GM04504 (cell line): ENCODE data around the gene MORF4L1.
"Not testable (repeated sequence)": the region's sequence is repeated elsewhere in the genome, so short reads cannot be mapped to it uniquely, and the experiment has no call there.

ENCODE experiments used
- DNase-seq: peaks from one replicate; pipeline ENCODE4 v3.0.0-alpha.2; 2012; ENCODE audit warnings: low read depth

Gene MORF4L1

DNA sequence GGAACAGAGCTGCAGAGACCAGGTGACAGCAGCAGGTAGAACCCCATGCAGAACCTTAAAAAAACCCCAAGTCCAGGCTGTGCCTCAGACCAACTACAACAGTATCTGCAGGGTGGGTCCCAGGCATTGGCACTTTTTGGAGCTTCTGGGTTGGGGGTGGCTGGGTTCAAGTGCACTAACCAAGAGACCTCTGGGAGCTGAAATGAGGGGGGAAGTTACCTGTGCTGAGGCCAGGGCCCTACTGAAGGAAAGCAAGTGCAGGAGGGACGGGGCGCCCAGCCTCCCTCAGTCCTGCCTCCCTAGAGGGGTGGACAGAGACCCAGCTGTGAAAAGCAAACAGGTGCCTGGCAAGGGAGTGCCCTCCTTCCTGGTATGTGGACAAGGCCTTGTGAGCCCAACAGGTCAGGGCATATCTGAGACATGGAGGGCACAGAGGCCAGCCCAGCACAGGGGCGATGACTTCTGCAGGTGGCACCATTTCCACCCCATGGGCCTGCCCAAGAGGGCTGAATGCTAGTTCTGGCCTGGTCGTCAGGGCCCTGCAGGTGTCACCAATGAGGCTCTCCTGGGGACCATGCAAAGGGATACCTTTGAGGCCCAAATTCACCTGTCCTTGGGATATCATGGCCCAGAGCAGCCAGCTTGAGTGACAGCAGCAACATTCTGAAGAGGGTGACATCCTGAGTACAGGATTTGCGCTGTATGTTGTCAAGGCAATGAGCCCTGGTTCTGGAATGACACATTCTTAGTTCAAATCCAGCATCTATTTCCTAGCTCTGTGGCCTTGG lies 53.5 kb downstream of the MORF4L1 start:
- DNase-seq, result no peak

DNA sequence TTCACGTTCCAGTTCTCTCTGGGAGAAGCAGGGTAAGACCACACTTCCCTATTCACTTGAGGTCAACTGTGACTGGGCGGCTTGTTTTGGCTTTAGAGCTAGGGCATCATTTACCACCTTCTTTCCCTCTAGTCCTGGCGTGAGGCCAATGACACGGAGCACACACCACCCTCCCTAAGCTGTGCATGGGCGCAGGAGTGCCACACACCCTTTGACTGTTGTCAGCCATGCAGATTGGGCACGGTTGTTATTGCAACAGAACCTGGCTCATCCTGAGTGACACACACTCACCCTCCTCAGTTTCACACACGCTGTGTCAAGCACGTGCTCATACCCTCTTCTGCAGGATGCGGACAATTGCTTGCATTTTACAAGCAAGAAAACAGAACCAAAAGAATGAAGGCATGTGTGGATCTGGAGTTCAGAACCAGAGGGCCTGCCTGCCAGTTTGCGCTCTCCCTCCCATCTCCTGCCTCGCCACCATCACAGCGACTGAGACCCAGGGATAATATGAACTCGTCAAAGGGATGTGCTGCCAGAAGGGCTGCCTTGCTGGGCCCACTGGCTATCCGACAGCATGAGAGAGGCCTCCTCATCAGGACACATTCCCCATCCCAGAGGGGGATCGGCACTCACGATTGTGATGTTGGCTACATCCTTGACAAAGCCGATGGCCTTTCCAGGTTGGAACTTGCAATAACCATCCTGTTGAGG lies 54.5 kb downstream of the MORF4L1 start:
- no peak for DNase-seq

DNA sequence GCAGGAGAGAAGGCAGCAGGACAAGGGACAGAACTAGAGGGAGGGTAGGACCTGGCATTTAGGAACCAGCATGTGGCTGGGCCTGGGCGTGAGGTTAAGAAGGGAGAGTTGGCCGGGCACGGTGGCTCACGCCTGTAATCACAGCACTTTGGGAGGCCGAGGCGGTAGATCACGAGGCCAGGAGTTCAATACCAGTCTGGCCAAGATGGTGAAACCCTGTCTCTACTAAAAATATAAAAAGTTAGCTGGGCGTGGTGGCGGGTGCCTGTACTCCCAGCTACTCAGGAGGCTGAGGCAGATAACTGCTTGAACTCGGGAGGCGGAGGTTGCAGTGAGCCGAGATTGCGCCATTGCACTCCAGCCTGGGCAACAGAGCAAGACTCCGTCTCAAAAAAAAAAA lies 55.5 kb downstream of the MORF4L1 start:
- DNase-seq, result not testable (repeated sequence)

DNA sequence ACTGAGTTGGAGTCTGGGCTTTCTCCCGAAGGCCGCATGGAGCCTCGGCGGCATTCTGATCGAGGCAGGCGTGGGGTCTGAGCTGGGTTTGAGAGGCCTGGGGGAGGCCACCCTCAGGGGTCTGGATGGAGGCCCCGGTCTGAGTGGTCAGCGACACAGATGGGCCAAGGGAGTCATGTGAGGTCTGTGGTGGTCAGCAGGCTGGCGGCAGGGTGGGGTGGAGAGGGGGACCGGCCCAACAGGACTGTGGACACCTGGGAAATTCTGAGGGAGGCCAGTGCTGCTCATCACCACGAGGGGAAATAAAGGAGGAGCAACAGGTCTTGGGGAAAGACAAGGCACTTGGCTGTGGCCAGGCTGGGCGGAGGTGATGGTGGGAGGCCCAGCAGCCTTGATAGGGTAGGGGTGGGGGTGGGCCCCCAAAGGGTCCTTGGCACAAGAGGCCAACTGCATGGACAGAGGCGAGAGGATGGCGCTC lies 56.0 kb downstream of the MORF4L1 start:
- DNase-seq, result no peak

DNA sequence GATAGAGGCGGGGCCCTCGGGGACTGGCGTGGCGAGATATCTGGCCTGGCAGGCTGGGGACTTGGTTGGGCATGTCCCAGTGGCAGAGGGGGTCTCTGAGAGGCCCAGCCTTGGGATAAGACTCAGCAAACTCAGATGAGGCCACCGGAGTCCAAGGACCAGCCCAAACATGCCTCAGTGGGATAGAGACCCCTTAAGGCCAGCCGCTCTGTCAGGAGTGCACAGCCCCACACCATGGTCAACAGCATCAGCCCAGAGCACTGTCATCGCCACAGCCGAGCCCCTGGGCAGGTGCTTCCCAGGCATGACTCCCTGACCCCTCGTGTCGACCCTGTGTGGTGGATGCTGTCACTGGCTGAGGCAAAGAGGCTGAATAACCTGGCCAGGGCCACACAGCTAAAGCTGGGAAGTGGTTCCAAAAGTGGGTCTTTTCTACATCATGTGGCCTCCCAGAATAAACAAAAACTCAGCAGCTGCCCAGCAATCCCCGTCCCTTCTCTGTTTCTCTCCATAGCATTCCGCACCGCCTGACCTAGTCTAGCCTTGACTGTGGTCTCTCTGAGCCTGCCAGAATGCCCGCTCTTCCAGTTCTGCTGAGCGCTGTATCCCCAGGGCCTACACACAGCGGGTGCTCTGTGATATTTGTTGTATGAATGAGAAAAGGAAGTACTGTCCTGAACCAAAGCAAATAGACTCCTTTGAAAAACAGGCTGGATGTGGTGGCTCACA lies 57.0 kb downstream of the MORF4L1 start:
- DNase-seq, result no peak

DNA sequence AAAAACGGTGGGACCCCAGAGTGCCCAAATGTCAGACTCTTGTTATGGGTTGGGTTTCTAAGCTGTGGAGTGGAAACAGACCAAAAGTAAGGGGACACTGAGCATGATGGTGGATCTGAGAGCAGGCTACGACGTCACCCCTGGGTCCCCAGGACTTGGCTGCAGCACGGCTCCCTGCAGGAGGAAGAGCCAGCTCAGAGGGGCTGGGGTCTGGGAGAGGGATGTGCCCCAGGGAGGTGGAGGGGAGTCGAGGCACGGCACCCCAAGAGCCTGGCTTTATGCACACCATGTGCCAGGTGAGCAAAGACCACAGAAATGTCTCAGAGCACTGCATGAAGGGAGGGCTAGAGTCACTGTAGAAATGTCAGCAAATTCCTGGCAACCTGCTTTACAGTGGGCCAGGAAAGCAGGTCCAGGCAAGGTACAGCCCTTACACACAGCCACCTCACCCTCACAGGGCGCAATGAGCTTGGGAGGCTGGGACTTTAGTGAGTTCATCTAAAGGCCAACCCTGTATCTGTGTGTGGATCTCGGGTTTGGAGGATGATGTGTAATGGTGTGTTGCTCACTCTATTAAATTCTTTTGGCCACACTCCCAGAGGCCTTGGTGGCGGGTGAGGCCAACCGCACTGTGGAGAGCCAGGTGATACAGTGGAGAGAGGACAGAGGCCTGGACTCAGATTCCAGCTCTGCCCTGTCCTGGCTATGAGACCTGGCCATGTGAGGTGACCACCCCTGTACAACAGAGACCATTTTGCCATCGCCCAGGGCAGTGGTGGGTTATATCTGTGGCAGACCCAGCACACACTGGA lies 58.1 kb downstream of the MORF4L1 start:
- peak; percentile 94 for DNase-seq

DNA sequence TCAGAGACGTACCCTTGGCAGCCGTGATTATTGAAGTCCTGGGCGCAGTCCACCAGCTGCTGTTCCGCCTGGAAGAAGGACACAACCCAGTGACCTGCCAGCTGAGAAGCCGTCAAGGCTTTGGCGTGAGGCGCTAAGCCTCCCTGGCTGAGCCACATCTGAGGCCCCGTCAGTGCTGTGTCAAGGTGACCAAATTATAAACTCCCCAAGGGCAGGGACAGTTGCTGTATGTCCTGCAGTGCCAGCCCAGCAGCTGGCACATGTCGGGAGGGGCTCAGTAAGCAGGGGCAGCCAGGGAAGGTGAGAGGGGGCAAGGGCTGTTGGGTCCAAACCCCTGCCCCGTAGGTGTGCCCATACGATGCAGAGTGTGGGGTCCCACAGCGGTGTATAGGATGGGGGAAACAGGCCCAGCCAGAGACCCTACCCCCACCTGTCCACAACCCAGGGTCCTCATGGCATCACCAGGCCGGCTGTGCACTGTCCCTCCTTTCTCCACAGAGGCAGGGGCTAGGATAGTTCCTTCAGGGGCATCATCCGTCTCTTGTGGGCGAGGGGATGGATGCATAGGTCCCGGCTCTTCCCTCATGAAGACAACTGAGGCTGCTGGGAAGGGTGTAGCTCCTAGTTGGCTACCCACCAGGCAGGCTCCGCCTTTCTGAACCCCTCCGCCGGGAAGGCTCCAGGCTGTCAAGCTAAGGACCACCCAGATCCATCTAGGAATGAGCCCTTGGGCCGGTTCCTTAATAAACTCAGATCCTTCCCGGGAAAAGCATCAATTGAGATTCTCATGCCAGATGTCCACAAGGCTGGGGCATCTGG lies 59.0 kb downstream of the MORF4L1 start:
- no peak for DNase-seq

DNA sequence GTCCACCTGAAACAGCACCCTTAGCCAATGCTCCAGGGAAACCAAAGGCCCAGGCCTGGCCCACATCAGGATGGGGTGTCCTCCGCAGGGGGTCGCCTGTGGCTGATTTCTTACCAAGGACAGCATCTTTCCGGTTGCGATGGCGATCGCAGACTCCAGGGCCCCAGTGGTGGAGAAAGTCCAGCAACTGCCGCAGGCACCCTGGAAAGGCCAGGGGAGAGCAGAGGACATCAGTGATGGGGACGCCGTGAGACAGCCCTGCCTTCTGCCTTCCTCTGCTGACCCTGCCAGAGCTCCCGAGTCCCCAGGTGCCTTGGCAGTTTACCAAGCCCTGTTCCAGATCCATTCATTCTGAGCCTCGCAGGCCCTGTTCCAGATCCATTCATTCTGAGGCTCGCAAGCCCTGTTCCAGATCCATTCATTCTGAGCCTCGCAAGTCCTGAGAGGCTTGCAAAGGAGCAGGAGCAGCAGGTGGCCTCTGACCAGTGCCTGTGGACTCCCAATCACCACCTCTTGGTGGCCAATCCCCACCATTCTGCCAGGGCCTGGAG lies 59.6 kb downstream of the MORF4L1 start:
- no peak for DNase-seq

DNA sequence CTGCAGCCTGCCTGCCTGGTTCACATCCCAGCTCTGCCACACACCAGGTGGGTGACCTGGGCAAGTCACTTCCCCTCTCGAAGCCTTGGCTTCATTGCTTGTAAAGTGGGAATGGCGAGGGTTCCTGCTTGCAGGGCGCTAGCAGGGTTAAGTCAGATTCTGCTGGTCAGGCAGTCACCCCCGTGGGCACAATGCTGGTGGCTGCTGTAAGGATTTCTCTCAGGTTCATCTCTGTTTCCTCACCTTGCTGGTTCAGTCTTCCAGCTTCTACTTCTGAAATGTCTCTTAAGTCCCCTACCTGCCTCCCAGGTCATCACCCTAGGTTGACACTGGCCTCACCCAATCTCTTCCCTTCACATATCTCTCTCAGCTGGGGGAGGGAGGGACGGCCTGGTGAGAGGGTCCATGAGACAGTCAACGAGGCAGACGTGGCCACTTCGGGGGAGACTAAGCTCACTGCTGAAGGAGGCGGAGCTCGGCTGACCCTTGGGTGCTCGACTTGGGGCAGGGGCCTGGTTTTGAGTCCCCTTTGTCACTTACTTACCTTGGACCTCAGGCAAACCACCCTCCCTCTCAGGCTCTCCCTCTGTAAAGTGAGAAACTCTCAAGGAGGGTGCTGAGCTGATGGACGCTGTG lies 60.6 kb downstream of the MORF4L1 start:
- DNase-seq, result no peak

DNA sequence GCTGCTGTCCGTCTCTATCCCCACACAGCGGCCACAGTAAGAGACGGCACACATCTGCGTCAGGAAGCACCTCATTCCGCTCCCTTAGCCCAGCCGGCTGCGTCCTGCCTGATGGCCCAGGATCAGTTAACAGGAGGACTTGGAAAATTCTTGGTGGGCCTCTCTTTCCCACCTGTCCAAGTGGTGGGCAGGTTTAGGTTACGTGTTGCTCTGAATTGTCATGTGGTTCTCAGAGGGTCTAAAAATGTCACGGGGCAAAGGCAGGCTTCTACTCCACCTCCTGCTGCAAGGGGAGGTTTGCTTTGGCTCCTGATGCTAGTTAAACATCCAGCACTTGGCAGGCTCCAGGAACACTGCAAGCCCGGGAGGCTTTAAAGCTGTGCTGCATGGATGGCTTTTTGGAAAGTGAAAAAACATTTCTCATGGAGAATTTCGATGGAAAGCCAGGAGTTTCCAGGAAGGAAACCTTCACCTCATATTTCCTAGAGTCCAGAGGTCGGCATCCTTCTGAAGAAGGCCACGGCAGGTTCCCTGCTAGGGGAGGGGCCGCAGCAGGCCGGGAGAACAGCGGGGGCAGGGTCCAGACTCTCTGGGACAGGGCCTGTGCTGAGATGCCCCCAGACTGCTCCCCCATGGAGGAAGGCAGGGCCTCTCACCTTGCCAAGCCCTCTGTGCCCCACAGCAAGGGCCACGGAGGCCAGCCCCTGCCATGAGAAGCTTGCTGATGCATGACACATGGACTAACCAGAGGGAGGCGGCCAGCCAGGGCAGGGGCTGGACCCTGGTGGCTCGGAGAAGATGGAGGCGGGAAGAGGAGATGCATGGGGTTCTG lies 61.3 kb downstream of the MORF4L1 start:
- DNase-seq, result no peak

DNA sequence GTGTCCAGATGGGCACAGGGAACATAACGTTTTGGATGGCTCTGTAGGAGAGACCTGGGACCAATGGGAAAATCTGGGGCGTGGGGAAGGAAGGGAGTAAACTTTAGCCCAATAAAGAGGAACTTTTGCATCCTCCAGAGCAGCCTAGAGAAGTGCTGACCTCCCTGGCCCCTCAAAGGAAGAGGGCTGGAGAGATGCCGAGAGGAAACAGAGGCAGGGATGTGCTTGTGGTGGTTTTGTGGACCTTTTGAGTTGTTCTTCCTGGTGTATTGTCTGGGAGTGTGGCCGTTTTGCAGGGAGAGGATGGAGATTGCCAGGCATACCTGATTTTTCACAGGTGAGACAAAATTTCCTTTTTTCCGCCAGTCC lies 61.9 kb downstream of the MORF4L1 start:
- DNase-seq, result no peak

DNA sequence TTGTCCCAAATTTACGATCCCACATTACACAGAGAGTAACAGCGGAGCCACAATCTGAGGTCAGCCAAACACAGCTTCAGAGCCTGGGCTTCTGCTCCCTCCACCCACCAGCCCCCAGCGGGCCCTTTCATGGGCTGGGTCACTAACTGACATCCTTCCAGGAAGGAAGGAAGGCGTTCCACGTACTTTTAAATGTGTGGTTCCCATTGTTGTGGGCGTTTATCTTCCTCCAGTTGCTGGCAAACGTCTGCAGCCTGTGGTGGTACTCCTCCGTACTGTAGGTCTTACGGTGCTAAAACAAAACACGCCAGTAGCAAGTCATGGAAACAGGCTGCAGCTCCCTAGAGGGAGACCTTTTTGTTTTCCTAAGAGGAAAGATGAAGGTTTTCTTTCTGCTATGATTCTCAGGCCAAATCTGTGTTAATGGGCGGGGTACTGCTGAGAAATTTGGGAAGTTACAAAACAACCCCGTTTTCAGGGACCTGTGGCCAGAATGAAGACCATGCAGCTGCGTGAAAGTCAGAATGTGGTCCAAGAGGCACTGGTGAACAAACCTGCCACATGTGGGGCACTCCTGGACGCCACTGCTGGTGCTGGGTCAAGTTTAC lies 64.5 kb downstream of the MORF4L1 start:
- no peak for DNase-seq

DNA sequence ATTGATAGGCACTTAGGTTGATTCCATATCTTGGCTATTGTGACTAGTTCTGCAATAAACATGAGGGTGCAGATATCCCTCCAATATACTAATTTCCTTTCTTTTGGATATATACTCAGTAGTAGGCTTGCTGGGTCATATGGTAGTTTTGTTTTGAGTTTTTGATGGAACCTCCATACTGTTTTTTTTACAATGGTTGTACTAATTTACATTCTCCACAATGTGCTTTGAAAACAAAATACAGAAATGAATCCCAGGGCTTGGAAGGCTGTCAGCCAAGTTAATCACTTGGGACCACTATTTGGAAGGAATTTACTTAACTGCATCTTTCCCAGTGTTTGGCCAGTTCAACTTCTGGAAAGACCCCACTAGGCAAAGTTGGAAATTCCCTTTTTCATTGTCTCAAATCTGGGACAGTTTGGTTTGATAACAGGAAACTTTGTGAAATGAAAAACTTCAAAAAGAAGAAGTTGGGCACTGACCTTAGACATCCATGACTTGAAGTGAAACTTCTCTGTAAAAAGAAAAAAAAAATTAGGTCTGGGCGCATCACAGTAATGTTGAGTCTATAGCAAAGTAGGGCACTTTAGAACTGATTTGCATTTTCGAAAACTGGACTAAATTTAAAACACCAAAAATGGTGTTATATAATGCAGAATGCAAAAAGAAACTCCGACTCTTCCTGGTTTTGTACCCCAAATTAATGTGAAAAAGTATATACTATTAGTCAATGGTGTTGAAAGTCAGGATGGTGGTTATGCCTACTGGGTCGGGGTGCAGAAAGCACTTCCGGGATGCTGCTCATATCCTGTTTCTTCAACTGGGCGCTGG lies 66.2 kb downstream of the MORF4L1 start:
- DNase-seq, result no peak

DNA sequence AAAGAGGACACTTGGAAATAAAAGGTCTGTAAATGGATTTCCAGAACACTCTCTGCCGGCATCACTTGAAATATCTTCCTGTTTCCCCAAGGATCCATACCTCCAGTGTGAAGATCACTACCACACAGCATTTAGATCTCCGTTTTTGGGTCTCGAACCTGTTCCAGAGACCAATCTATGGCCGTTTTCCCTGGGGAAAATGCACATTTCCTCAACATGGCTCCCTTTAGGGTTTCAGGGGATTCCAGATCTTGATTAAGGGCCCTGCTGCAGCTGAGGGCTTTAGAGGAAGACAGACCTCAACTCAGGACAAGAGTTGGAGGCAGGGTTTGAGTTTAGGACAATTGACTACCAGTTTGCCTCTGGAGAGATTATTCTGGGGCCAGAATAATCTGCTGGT lies 70.1 kb downstream of the MORF4L1 start:
- DNase-seq, result no peak

DNA sequence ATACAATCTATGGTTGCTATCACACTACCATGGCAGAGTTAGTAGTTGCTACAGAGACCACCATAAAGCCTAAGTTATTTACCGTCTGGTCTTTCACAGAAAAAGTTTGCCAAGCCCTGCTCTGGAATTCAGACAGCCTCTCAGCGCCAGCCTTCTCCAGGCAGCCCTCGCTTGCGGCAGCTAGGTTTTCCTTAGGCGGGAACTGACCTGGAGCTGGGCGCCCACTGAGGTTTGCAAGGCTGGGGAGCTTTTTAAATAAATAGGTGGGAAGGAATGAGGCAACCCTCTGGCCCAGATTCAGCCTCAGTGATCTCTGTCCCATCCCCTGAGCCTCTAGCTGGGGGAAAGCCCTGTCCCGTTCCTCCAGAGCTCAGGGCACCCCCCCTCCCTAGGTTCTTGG lies 71.0 kb downstream of the MORF4L1 start:
- DNase-seq, result no peak

DNA sequence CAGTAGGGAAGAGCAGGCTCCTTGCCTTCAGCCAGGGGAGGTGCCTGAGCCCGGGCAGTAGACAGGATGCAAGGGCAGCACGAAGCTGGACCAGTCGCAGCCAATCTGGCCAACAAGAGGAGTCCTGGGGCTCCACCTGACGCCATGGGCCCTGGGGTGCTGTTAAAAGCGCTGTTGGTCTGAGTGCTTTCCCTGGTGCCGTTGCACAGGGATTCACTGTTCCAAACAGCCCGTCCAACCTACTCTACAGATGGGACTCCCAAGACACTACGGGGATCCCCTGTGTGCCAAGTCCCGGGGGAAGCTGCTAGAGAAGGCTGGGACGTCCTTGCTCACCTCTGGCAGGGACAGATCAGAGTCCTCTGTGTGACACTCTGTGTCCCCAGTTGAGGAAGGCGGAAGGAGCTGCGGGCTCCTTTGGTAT lies 71.5 kb downstream of the MORF4L1 start:
- no peak for DNase-seq

DNA sequence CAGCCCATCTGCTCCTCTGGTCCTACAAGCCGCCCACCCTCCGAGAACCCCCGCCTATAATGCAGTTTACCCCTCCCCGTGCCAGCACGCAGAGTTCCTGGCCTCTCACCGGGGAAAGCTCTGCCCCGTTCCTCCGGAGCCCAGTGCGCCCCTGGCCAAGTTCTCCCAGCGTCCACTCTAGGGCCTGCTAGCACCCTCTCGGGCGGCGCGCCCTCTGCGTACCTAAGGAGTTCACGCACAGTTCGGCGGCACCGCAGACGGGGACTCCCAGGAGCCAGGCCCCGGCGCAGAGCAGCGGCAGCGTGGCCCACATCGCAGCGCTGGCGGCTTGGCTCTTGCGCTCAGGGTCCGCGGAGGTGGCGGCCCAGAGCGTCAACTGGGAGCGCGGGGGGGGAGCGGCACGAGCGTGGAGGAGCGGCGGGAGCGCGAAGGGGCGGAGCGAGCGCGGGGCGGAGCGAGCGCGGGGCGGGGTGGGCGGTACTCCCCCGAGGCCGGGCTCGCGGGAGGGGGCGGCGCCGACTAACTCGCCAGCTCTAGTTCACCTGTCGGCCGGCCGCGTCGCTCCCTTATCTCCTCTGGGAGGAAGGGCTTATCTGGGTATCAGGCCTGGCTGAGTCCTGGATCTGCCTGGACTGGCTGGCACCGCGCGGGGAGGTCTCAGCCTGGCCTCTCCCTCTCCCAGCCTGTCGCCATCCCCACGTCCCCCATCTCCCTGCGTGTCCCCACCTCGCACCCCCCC lies 72.1 kb downstream of the MORF4L1 start, which contains the start of gene CTSH:
CTSH (minus strand) TSS at position 378 of the 739 bp plus-strand sequence; CDS start at position 313, 65 bp downstream.
- DNase-seq, result no peak
